Neural cell (in vitro differentiated cells): ENCODE data around the gene P4HA2. TPM values are rescaled to one million over a fixed set of nuclear protein-coding genes. Genes with fewer than 3 reads are reported as not detected.

Experiments used
- H2AFZ ChIP-seq: fragments of 200-600, 300-800 bp; sonication (generic), shearing (Covaris generic); 2 replicates; pipeline ENCODE4 v1.6.0; 2014; ENCODE audit warnings: low read depth, mild to moderate bottlenecking, antibody characterized with exemption, low read length, moderate library complexity
- H3F3A ChIP-seq: fragments of 200-600 bp; shearing (Covaris generic); 2 replicates; pipeline ENCODE4 v1.6.1; 2016; ENCODE audit warnings: mild to moderate bottlenecking, moderate library complexity, mixed read lengths, antibody characterized with exemption, low read length; ENCODE audit not compliant: insufficient read depth, poor library complexity, severe bottlenecking
- H3K27ac ChIP-seq: fragments of 200-600, 300-800 bp; sonication (generic), shearing (Covaris generic); 2 replicates; pipeline ENCODE4 v1.5.1; 2014; ENCODE audit warnings: mild to moderate bottlenecking, low read length, moderate library complexity
- H3K27me3 ChIP-seq: fragments of 300-800, 200-600 bp; sonication (generic), shearing (Covaris generic); 2 replicates; pipeline ENCODE4 v1.6.0; 2014; ENCODE audit warnings: mild to moderate bottlenecking, low read depth, low read length, moderate library complexity; ENCODE audit not compliant: insufficient read depth
- H3K36me3 ChIP-seq: fragments of 300-800, 200-600 bp; sonication (generic), shearing (Covaris generic); 2 replicates; pipeline ENCODE4 v1.5.1; 2014; ENCODE audit warnings: mild to moderate bottlenecking, antibody characterized with exemption, low read length, moderate library complexity; ENCODE audit not compliant: insufficient read depth
- H3K4me2 ChIP-seq: fragments of 300-800, 200-600 bp; sonication (generic), shearing (Covaris generic); 2 replicates; pipeline ENCODE4 v1.6.0; 2014; ENCODE audit warnings: mild to moderate bottlenecking, low read length
- H3K4me3 ChIP-seq: fragments of 300-800, 200-600 bp; sonication (generic), shearing (Covaris generic); 2 replicates; pipeline ENCODE4 v1.5.1; 2014; ENCODE audit warnings: mild to moderate bottlenecking, low read length, moderate library complexity
- H3K79me2 ChIP-seq: fragments of 200-600 bp; shearing (Covaris generic); replicated peaks from 2 replicates; pipeline ENCODE4 v1.6.0; 2014; ENCODE audit warnings: mild to moderate bottlenecking, low read length, moderate library complexity; ENCODE audit not compliant: insufficient read depth
- H3K9ac ChIP-seq: fragments of 300-800, 200-600 bp; sonication (generic), shearing (Covaris generic); 2 replicates; pipeline ENCODE4 v1.6.1; 2016; ENCODE audit warnings: mild to moderate bottlenecking, low read length, mixed read lengths
- H3K9me2 ChIP-seq: fragments of 200-600 bp; shearing (Covaris generic); 2 replicates; pipeline ENCODE4 v1.6.1; 2016; ENCODE audit warnings: mild to moderate bottlenecking, low read length, mixed read lengths; ENCODE audit not compliant: insufficient read depth
- H3K9me3 ChIP-seq: fragments of 200-600, 300-800 bp; sonication (generic), shearing (Covaris generic); 2 replicates; pipeline ENCODE4 v1.6.1; 2016; ENCODE audit warnings: mild to moderate bottlenecking, mixed run types, low read length, moderate library complexity, mixed read lengths
- H4K20me1 ChIP-seq: fragments of 200-600 bp; shearing (Covaris generic); 2 replicates; pipeline ENCODE4 v1.6.1; 2016; ENCODE audit warnings: mild to moderate bottlenecking, mixed run types; ENCODE audit not compliant: insufficient read depth
- CTCF ChIP-seq: fragments of 450-650 bp; IDR thresholded peaks from 2 replicates; pipeline ENCODE4 v1.5.1; 2014; ENCODE audit warnings: antibody characterized with exemption, mild to moderate bottlenecking, moderate library complexity; ENCODE audit not compliant: poor library complexity, severe bottlenecking
- EP300 ChIP-seq: fragments of 450-650 bp; conservative IDR thresholded peaks from 2 replicates; pipeline ENCODE4 v1.6.1; 2014; ENCODE audit warnings: antibody characterized with exemption, mild to moderate bottlenecking, moderate library complexity; ENCODE audit not compliant: poor library complexity, severe bottlenecking
- EZH2 ChIP-seq: fragments of 200-600, 300-800 bp; shearing (Covaris generic), sonication (generic); IDR thresholded peaks from 2 replicates; pipeline ENCODE4 v1.6.1; 2014; ENCODE audit warnings: antibody characterized with exemption, low read length, borderline replicate concordance, mild to moderate bottlenecking; ENCODE audit not compliant: insufficient read depth, poor library complexity, severe bottlenecking
- MXI1 ChIP-seq: fragments of 450-650 bp; conservative IDR thresholded peaks from 2 replicates; pipeline ENCODE4 v1.6.1; 2014; ENCODE audit warnings: antibody characterized with exemption, mild to moderate bottlenecking; ENCODE audit not compliant: poor library complexity, severe bottlenecking
- POLR2AphosphoS5 ChIP-seq: IDR thresholded peaks from 2 replicates; pipeline ENCODE4 v1.6.1; 2012
- RAD21 ChIP-seq: fragments of 450-650 bp; conservative IDR thresholded peaks from 2 replicates; pipeline ENCODE4 v1.6.1; 2014; ENCODE audit warnings: antibody characterized with exemption, mild to moderate bottlenecking, moderate library complexity
- REST ChIP-seq: IDR thresholded peaks from 2 replicates; pipeline ENCODE4 v1.6.1; 2012; ENCODE audit warnings: borderline replicate concordance
- SMC3 ChIP-seq: fragments of 450-650 bp; conservative IDR thresholded peaks from 2 replicates; pipeline ENCODE4 v1.6.1; 2014; ENCODE audit warnings: antibody characterized with exemption, mild to moderate bottlenecking, moderate library complexity; ENCODE audit not compliant: poor library complexity
- TAF1 ChIP-seq: IDR thresholded peaks from 2 replicates; pipeline ENCODE4 v1.6.1; 2012; ENCODE audit warnings: low read depth
- polyA plus RNA-seq: library from polyadenylated mRNA; depleted of rRNA; stranded (reverse); fragments of >200 nt; gene quantifications from 2 replicates; pipeline ENCODE4 v1.2.3, GENCODE V29; 2014

Gene P4HA2
- polyA plus RNA-seq, 1 donor from 2014 or later, result 1.4 TPM

- H3K27me3 ChIP-seq, result no peaks in the 10 kb centered on the region
- H3K9ac ChIP-seq, result no peak overlapping the region
- H3K36me3 ChIP-seq, result no peaks in the 10 kb centered on the region
- no peaks in the 10 kb centered on the region for H4K20me1 ChIP-seq
- H3K9me3 ChIP-seq, result no peaks in the 10 kb centered on the region
- H3F3A ChIP-seq, result no peaks in the 10 kb centered on the region
- H3K79me2 ChIP-seq, result no peaks in the 10 kb centered on the region
- no peak overlapping the region for H3K4me3 ChIP-seq
- no peak overlapping the region for H2AFZ ChIP-seq
- H3K4me2 ChIP-seq, result no peak overlapping the region
- H3K27ac ChIP-seq, result no peak overlapping the region
- H3K9me2 ChIP-seq, result no peaks in the 10 kb centered on the region
- TF ChIP-seq EZH2 (no peak), SMC3 (no peak), TAF1 (no peak), RAD21 (no peak)
These were observed 16.7 kb downstream of the P4HA2 start for GRCh38 chr5:132210944-132211343.

- Histone ChIP-seq H3F3A (no peaks in the 10 kb centered on the region), H3K79me2 (no peaks in the 10 kb centered on the region), H3K9ac (no peak overlapping the region), H3K4me2 (no peak overlapping the region), H4K20me1 (no peaks in the 10 kb centered on the region), H3K9me3 (no peaks in the 10 kb centered on the region), H3K36me3 (no peaks in the 10 kb centered on the region), H3K9me2 (no peaks in the 10 kb centered on the region), H3K27ac (no peak overlapping the region), H2AFZ (no peak overlapping the region), H3K27me3 (no peaks in the 10 kb centered on the region), H3K4me3 (no peak overlapping the region)
- TF ChIP-seq EP300, result no peak
- TF ChIP-seq SMC3, result no peak
- TF ChIP-seq RAD21, result no peak
- TF ChIP-seq REST, result no peak
- no peak for TF ChIP-seq CTCF
- TF ChIP-seq MXI1, result no peak
- TF ChIP-seq POLR2AphosphoS5, result no peak
- no peak for TF ChIP-seq EZH2
- no peak for TF ChIP-seq TAF1
These were observed 17.6 kb downstream of the P4HA2 start for GRCh38 chr5:132209901-132210545.
